Liver (tissue), 9 donors: ENCODE measurements around the gene FAM170B. TPM values are rescaled to one million over a fixed set of nuclear protein-coding genes. Genes with fewer than 3 reads are reported as not detected.

ENCODE experiments used
- DNase-seq: peaks from one replicate; pipeline ENCODE4 v3.0.0-alpha.2; 2017; ENCODE audit warnings: low spot score
- H3K27ac ChIP-seq, 2 donors: one replicate each; pipeline ENCODE4 v1.7.0; 2013; ENCODE audit warnings: inconsistent platforms in 2 of 2, low read length in 2 of 2, control low read depth in 1 of 2, low read depth in 1 of 2, mild to moderate bottlenecking in 1 of 2
- H3K27me3 ChIP-seq, 4 donors: one replicate each; pipeline versions ENCODE4 v1.6.1 to v1.7.0; 2013; ENCODE audit warnings: low read length in 3 of 4, inconsistent platforms in 1 of 4, mild to moderate bottlenecking in 1 of 4, moderate library complexity in 1 of 4; ENCODE audit not compliant: control insufficient read depth in 4 of 4, insufficient read depth in 4 of 4
- H3K36me3 ChIP-seq, 4 donors: one replicate each; pipeline versions ENCODE4 v1.6.1 to v1.7.0; 2013; ENCODE audit warnings: low read length in 3 of 4, mild to moderate bottlenecking in 3 of 4, low read depth in 1 of 4, moderate library complexity in 1 of 4; ENCODE audit not compliant: control insufficient read depth in 4 of 4, insufficient read depth in 3 of 4
- H3K4me1 ChIP-seq, 4 donors: one replicate each; pipeline versions ENCODE4 v1.6.1 to v1.7.0; 2013; ENCODE audit warnings: low read length in 3 of 4, mild to moderate bottlenecking in 3 of 4, moderate library complexity in 1 of 4; ENCODE audit not compliant: control insufficient read depth in 4 of 4, insufficient read depth in 4 of 4
- H3K4me3 ChIP-seq, 3 donors: one replicate each; pipeline versions ENCODE4 v1.6.1 to v1.7.0; 2013; ENCODE audit warnings: low read length in 3 of 3, control low read depth in 1 of 3, low read depth in 1 of 3, mild to moderate bottlenecking in 1 of 3
- H3K9ac ChIP-seq, 2 donors: one replicate each; pipeline ENCODE4 v1.7.0; 2013; ENCODE audit warnings: low read length in 2 of 2, mild to moderate bottlenecking in 2 of 2, moderate library complexity in 2 of 2, control low read depth in 1 of 2, low read depth in 1 of 2
- H3K9me3 ChIP-seq, 4 donors: one replicate each; pipeline versions ENCODE4 v1.6.1 to v1.7.0; 2013; ENCODE audit warnings: low read length in 3 of 4; ENCODE audit not compliant: control insufficient read depth in 4 of 4
- ATF3 ChIP-seq: IDR thresholded peaks from 2 replicates; pipeline ENCODE4 v1.6.1; 2016; ENCODE audit warnings: antibody characterized with exemption
- CTCF ChIP-seq: fragments of 150-350 bp; IDR thresholded peaks from 2 replicates; pipeline ENCODE4 v1.5.1; 2017; ENCODE audit warnings: improper control_type of control experiment, low read depth, low read length; ENCODE audit not compliant: missing input control
- EGR1 ChIP-seq, 2 donors: IDR thresholded peaks; 2 replicates each; pipeline ENCODE4 v1.6.1; 2016 to 2018; ENCODE audit warnings: antibody characterized with exemption in 2 of 2, low read depth in 2 of 2
- FOXA1 ChIP-seq: IDR thresholded peaks from 2 replicates; pipeline ENCODE4 v1.6.1; 2016; ENCODE audit warnings: antibody characterized with exemption
- FOXA2 ChIP-seq: IDR thresholded peaks from 2 replicates; pipeline ENCODE4 v1.6.1; 2016; ENCODE audit warnings: antibody characterized with exemption
- GABPA ChIP-seq, 2 donors: IDR thresholded peaks in 1 of 2; conservative IDR thresholded peaks in 1 of 2; 2 replicates each; pipeline ENCODE4 v1.6.1; 2016; ENCODE audit warnings: antibody characterized with exemption in 2 of 2, mild to moderate bottlenecking in 1 of 2, moderate library complexity in 1 of 2
- HNF4A ChIP-seq, 2 donors: conservative IDR thresholded peaks; 2 replicates each; pipeline ENCODE4 v1.6.1; 2016; ENCODE audit warnings: antibody characterized with exemption in 2 of 2, mild to moderate bottlenecking in 2 of 2
- HNF4G ChIP-seq: IDR thresholded peaks from 2 replicates; pipeline ENCODE4 v1.6.1; 2016; ENCODE audit warnings: antibody characterized with exemption
- RAD21 ChIP-seq, 2 donors: IDR thresholded peaks; 2 replicates each; pipeline ENCODE4 v1.6.1; 2016; ENCODE audit warnings: antibody characterized with exemption in 2 of 2, mild to moderate bottlenecking in 2 of 2
- REST ChIP-seq: IDR thresholded peaks from 2 replicates; pipeline ENCODE4 v1.6.1; 2016; ENCODE audit warnings: antibody characterized with exemption, mild to moderate bottlenecking
- SP1 ChIP-seq: IDR thresholded peaks from 2 replicates; pipeline ENCODE4 v1.6.1; 2018; ENCODE audit warnings: antibody characterized with exemption, mild to moderate bottlenecking
- YY1 ChIP-seq: IDR thresholded peaks from 2 replicates; pipeline ENCODE4 v1.6.1; 2016; ENCODE audit warnings: antibody characterized with exemption, mild to moderate bottlenecking
- ZBTB33 ChIP-seq: IDR thresholded peaks from 2 replicates; pipeline ENCODE4 v1.6.1; 2016; ENCODE audit warnings: antibody characterized with exemption
- WGBS: extraction: QIAGEN DNeasy Blood & Tissue Kit; methylation state at CpG from one replicate; pipeline ENCODE4 v1.1.7; 2013; 5-methylcytosine and 5-hydroxymethylcytosine counted together
- polyA plus RNA-seq, 2 donors: library from polyadenylated mRNA; stranded (reverse) in 1 of 2; unstranded in 1 of 2; fragments of 200-250 nt in 1 of 2; fragments of >200 nt in 1 of 2; fragmentation: Nextera tagmentation in 1 of 2; extraction: Ambion mirVana in 1 of 2; gene quantifications; one replicate each; pipeline versions ENCODE4 v1.2.1 to v1.2.3, GENCODE V29; 2013 to 2015
- total RNA-seq, 2 donors: library from RNA; depleted of rRNA; stranded (reverse); fragments of >200 nt; gene quantifications; one replicate each; pipeline ENCODE4 v1.2.3, GENCODE V29; 2014
- donor health status: healthy.
- donor health status: healthy.
- donor health status: healthy.
- donor health status: healthy.
- donor health status: healthy.

The FAM170B gene
- total and polyA plus RNA-seq, 4 donors = not detected

GRCh38 chr10:49129376-49129775 is 4.4 kb downstream of the FAM170B start:
- H3K9ac ChIP-seq = no peak overlapping the region
- H3K4me3 ChIP-seq = no peak overlapping the region
- H3K36me3 ChIP-seq = no peaks in the 10 kb centered on the region
- DNase-seq = no peak
- H3K4me1 ChIP-seq = no peaks in the 10 kb centered on the region
- no peaks in the 10 kb centered on the region for H3K27me3 ChIP-seq
- no peaks in the 10 kb centered on the region for H3K9me3 ChIP-seq
- TF ChIP-seq FOXA1 (no peak), FOXA2 (no peak), ZBTB33 (no peak), SP1 (no peak), CTCF (no peak), YY1 (no peak), RAD21 (IDR thresholded peaks at IDR 0.05) (no peak), HNF4A (conservative IDR thresholded peaks at IDR 0.05) (no peak)
- H3K27ac ChIP-seq = no peak overlapping the region
- WGBS = 90% methylated on average over 1 of the region's 1 CpG

- no peak for DNase-seq
- no peak for TF ChIP-seq SP1
- no peaks in the 10 kb centered on the region for H3K36me3 ChIP-seq
Measured at GRCh38 chr10:49128854-49129253, 5.0 kb downstream of the FAM170B start.

GRCh38 chr10:49123981-49124950 is 9.6 kb downstream of the FAM170B start:
- no peak for DNase-seq
- Histone ChIP-seq H3K9ac (no peak overlapping the region), H3K9me3 (no peaks in the 10 kb centered on the region), H3K36me3 (no peaks in the 10 kb centered on the region), H3K4me1 (no peaks in the 10 kb centered on the region), H3K4me3 (no peak overlapping the region), H3K27ac (no peak overlapping the region), H3K27me3 (no peaks in the 10 kb centered on the region)
- no peak for TF ChIP-seq FOXA1
- TF ChIP-seq ATF3 = no peak
- TF ChIP-seq FOXA2 = no peak
- no peak for TF ChIP-seq EGR1 (IDR thresholded peaks at IDR 0.05; ENCODE audit: low read depth in 2 of 2)
- TF ChIP-seq GABPA (IDR thresholded peaks at IDR 0.05 in 1 of 2, conservative IDR thresholded peaks at IDR 0.05 in 1 of 2) = no peak
- TF ChIP-seq HNF4G = no peak
- no peak for TF ChIP-seq REST
- WGBS = 89% methylated on average over 7 of the region's 7 CpGs

More at GRCh38 chr10:49128854-49129253, 5.0 kb downstream of the FAM170B start:
- Histone ChIP-seq H3K9ac (no peak overlapping the region), H3K4me3 (no peak overlapping the region), H3K9me3 (no peaks in the 10 kb centered on the region), H3K4me1 (no peaks in the 10 kb centered on the region), H3K27ac (no peak overlapping the region), H3K27me3 (no peaks in the 10 kb centered on the region)
- WGBS = 79% methylated on average over 4 of the region's 4 CpGs
